Medulla oblongata (tissue), 1 donor: ENCODE measurements around the gene MOBP.
"Not testable (repeated sequence)": the region's sequence is repeated elsewhere in the genome, so short reads cannot be mapped to it uniquely, and the experiment has no call there.

ENCODE experiments used
- DNase-seq: peaks from one replicate; pipeline ENCODE4 v3.0.0-alpha.2; 2015; ENCODE audit errors: extremely low spot score

Gene MOBP, protein sequence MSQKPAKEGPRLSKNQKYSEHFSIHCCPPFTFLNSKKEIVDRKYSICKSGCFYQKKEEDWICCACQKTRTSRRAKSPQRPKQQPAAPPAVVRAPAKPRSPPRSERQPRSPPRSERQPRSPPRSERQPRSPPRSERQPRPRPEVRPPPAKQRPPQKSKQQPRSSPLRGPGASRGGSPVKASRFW

DNA sequence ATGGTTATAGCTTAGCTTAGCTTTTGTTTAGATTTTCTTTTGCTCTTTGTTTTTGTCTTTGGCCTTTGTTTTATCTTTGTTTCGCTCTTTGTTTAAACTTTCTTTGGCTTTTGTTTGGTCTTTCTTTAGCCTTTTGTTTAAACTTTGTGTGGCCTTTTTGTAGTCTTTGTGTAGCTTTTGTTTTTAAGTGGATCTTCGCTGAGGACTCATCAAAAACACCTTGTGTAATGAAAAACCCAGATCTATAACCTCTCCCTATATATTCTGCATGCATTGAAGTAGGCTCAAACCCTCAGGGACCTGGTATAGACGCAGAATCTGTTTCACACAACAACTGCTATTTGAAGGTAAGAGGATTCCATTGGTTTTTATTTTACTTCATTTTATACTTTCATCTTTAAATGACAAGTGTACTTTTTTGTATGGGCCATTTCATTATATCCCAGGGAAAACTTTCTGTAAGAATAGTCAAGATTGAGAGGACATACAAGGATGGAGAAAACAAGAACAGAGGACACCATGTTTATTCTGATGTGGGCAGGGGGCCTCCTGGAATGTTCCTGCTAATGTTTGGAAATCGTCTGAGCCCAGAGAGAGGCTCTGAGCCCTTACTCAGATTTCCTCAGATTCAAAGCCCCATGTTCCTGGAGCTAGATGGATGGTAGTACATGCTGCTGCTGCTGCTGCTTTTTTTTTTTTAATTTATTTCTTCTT is at the start of gene MOBP:
Gene MOBP, plus strand, starts transcription at position 287 of the 714 bp plus-strand sequence. CDS start 34,390 bp downstream, outside the sequence.
- peak; percentile 92 for DNase-seq

DNA sequence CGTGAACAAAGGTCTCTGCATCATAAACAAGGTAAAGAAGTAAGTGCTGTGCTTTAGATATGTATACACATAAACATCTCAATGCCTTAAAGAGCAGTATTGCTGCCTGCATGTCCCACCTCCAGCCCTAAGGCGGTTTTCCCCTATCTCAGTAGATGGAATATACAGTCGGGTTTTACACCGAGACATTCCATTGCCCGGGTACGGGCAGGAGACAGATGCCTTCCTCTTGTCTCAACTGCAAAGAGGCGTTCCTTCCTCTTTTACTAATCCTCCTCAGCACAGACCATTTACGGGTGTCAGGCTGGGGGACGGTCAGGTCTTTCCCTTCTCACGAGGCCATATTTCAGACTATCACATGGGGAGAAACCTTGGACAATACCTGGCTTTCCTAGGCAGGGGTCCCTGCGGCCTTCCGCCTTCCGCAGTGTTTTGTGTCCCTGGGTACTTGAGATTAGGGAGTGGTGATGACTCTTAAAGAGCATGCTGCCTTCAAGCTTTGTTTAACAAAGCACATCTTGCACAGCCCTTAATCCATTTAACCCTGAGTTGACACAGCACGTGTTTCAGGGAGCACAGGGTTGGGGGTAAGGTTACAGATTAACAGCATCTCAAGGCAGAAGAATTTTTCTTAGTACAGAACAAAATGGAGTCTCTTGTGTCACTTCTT is 48.8 kb upstream of the MOBP start:
- DNase-seq: not testable (repeated sequence)

DNA sequence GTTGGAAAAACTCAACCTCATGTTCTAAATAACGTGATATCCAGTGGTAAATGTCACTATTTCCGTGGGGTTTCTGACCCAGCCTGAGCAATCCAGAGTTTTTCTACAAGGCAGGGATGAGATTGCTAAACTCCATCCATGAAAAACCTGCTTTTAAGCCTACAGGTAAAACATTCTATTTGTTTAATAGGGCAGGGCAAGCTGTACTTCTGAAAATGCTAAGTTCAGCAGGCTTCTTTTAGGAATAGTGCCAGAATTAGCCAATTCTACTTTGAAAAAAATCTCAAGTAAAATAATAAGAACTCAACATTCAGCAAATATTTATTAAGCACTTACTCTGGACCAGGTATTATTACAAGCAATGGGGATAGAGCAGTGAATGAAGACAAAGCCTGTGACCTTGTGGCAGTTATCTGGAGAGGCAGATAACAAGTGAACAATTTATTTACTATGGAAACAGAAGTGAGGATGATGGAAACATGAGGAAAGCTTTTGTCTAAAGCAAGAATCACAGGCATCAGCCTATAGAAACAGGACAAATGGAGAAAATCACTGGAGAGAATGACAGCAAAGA is 47.7 kb upstream of the MOBP start:
- no peak for DNase-seq

DNA sequence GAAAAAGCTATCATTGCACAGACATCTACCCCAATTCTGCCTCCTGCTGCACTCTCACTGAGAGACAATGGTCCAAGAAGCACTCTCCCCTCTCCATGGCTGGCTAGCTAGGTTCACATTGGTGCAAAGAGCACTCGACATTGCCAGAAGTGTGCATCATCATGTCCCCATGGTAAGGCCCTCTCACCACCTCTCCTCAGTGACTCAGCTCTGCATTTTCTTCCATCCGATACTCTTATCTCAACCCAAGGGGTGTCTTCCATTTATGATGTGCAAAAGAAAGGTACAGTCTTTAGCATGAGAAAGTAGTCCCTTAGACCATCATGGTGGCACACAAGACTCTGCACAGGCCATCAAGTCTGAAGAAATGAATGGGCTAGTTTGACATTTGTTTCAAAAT is 46.9 kb upstream of the MOBP start:
- DNase-seq: no peak

DNA sequence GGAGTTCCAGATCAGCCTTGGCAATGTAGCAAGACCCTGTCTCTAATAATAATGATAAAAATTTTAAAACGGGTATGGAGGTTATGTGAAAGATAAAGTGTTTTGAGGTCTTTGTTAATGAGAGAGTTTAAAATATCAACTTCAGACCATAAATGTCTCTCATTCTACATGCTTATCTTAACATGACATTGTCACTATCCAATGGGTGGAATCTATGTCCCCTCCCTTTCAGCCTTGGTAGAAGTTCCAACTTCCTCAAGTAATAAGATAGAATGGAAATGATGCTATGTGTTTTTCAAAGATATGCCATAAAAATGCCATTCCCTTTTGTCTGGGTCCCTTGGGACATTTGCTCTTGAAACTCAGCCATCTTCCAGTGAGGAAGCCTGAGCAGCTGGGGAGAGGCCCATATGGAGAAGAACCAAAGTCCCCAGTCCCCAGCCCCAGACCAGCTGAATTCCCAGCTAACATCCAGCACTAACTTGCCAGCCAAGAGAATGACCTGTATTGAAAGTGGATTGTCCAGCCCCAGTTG is 44.0 kb upstream of the MOBP start:
- DNase-seq: no peak

DNA sequence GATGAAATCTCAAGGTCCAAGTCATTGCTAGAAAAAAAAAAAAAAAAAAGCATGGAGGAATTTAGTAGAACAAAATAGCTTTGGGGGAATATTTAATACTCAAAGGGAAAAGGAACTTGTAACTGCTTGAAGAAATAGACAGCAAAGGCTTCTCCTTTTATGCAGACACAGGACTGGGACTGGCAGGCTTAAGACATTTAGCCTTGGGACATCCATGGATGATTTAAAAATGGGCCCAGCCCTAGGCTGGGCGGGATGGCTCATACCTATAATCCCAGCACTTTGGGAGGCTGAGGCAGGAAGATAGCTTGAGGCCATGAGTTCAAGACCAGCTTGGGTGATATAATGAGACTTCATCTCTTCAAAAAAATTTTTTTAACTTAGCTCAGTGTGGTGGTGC is 41.2 kb upstream of the MOBP start:
- DNase-seq: no peak

DNA sequence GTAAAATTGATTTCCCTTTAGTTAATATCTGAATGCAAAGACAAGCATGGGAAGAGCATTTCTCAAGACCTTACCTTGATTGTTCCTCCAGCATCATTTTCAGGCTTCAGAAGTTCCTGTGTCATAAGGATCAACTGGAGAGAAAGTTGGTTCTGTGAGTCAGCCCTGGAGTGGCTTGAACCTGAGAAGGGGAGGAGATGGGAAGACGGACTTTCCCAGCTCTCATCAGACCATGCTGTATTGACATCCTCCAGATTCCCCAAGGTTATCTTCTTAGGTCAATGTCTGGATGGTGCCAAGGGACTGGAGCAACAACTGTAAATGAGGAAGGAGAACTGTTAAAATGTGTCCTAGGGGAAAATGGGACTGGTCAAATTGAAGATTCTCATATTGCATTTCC is 40.0 kb upstream of the MOBP start:
- no peak for DNase-seq

DNA sequence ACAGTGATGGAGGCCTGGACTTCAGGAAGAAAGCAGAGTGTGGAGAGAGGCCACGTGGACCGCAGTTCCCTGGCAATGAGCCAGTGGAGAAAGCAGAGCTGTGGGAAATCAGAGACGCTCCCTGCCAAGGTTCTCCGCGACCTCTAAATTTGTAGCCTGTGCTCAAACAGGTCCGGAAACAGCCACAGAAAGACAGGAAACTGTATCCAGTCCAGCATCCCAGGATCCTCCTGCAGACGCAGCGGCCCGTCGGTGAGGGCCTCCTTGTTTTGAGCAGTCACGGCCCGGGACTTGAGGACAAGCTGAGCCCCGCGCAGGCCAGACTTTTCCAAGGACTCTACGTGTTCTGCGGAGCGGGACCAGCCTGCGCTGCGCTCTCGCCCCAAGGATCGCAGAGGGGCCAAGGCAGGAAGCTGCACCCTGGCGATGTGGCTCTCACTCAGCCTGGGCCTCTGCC is 38.7 kb upstream of the MOBP start:
- no peak for DNase-seq

DNA sequence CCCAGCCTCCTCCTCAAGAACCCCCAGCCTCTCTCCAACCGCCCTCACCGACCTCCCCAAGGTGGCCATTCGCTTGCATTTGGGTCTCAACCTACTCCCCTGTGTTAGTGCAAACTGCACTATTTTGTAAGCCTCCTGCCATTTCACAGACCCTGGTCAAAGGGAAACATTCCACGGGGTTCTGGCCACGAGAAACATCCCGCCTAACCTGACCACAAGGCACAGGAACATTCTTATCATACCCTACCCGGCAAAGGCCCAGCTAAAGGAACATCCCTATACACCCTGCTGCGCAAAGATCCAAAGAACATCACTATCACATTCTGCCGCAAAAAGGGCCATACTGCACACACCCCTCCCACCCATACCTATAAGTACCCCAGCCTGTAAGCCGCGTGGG is 38.0 kb upstream of the MOBP start:
- no peak for DNase-seq

DNA sequence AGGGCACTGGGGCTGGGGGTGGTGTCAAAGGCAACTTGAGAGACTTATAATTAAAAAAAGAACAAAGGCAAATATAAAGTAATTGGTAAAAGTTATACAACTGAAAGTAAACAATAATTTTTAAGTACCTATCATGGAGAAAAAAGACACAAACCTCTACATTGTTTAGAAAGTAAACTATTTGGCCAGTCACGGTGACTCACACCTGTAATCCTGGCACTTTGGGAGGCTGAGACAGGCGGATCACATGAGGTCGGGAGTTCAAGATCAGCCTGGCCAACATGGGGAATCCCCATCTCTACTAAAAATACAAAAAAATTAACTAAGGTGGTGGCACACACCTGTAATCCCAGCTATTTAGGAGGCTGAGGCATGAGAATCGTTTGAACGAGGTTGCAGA is 35.1 kb upstream of the MOBP start:
- DNase-seq: no peak

DNA sequence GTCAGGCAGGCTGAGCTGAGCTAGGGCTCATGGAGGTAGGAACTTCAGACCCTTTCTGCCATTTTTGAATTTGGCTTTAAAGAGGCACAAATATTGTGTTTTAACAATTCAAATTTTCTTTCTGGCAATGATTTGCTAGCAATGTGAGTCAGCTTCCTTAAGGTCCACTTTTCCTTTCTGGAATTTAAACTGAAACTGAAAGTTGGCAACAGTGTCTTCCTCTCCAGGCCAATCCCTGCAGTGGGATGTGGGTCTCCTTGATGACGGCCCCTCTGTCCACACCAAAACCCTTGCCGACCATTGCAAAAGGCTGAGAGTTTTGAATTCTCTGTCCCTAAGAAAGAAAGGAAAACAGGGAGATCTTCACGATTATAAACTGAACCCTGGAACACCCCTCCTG is 33.8 kb upstream of the MOBP start:
- no peak for DNase-seq

DNA sequence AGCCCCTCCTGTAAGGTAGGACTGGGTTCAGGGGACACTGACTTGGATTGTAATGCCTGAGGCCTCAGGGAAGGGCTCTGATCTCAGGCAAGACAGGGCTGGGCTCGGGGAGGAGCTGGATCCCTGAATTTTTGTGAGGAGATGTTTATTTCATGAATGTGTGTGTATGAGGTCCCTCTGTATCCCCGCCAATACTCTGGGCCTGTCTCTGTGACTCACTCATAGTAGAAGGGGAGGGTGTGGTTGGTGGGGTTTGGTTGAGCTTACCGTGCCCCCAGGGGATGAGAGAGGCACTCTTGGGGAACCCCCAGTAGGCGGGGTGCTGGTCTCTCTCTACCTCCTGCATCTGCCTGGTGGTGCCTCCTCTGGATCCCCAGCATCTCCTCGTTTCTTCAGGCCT is 32.9 kb upstream of the MOBP start:
- no peak for DNase-seq

DNA sequence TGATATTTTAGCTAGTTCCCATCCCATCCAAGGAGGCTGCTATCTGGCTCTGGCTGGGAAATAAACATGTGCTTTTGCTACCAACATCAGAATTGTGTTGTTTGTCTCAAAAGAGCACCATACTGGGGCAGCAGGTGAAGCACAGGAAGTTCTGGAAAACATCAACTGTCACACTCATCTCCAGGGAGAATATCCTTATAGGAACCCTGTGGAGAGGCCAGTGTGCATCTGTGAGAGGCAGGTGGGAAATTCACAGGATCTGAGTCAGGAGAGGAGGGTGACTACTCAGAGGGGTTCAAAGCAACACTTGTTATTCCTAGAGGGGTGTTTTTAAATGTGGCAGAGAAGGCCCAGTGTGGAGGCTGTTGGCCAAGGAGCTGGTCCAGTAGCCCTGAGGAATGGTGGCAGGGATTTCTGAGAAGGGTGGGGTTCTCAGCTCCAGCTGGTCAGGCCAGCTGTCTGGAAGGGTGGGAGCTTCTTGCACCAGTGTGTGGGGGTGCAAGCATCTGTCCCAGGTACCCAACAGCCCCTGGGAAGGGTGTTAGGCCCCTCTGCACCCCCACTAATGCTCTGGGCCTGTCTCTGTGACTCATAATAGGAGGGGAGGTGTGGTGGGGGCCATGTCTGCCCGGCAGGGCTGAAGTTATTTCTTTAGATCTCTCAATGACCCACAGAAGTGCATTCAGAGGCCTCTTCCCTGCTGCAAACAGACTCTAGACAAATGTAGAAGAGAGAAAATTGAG is 32.3 kb upstream of the MOBP start:
- no peak for DNase-seq

DNA sequence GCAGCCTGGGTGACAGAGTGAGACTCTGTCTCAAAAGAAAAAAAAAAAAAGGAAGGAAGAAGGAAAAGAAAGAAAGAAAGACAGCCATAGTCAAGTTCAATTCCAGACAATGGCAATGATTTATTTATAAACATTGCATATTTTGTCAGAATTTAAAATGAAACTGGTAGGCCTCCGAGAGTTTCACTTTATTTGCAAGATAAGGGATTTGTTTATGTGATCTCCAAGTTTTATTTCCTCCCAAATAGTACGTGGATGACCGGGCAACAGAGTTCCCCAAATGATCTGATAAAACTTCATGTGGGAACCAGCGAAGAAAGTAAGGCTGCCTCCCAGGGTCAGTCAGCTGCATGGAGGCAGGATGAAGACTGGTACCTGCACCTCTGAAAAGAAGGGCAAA is 28.6 kb upstream of the MOBP start:
- DNase-seq: no peak

DNA sequence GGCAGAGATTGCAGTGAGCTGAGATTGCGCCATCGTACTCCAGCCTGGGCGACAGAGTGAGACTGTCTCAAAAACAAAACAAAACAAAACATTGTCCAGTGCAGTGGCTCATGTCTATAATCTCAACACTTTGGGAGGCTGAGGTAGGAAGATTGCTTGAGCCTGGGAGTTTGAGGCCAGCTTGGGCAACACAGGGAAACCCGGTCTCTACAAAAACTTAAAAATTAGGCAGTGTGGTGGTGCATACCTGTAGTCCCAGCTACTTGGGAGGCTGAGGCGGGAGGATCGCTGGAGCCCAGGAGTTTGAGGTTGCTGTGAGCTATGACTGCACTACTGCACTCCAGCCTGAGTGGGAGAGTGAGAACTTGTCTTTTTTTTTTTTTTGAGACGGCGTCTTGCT is 27.2 kb upstream of the MOBP start:
- DNase-seq: no peak

DNA sequence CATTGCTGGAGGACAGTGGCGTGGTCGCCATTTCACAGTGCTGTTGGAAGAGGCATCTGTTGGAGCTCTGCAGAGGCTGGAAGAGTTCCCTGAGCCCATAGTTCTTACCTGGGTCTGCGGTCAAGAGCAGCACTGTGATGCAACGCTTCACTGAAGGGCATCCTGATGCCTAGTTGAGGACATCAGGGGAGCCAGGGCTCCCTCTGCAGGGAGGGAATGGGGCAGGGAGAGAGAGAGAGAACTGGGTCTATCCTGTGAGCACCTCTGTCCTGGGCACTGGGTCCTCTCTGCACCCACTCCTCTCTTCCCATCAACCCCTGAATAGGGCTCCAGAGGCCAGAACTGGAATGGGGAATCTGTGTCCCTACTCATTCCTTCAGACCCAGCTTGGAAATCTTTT is 23.9 kb upstream of the MOBP start:
- DNase-seq: no peak

DNA sequence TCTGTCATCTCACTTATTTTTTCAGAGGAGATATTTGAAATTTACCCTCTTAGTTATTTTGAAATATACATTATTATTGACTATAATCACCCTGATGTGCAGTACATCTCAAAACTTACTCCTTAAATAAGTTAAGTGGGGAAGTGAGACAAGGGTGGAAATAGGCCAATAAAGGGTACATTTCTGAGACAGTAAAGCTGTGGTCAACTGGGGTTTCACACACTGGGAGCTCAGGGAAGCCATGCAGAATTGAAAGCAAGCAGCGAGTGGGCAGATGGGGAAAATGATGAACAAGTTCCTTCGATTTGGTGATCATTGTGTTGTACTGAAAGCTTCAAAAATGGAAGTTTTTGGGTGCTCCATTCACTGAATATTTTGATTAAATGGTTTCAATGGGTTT is 21.6 kb upstream of the MOBP start:
- no peak for DNase-seq

DNA sequence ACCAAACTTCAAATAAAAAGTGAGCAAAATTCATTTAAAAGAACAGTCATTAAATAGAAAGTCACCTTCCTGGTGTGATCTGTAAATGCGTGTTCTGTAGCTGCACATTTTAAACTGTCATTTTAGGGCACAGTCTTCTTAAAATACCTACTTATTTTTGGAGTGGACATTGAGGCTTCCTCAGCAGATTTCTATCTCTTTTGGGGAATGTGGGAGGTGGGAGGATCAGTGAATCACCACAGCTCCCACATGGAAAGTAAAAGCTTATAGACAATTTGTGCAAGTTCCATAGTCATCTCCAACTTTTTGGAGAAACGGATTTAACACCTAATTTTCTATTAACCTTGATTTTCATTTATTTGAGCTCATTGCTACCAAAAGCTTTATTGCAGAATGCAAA is 21.0 kb upstream of the MOBP start:
- DNase-seq: no peak

DNA sequence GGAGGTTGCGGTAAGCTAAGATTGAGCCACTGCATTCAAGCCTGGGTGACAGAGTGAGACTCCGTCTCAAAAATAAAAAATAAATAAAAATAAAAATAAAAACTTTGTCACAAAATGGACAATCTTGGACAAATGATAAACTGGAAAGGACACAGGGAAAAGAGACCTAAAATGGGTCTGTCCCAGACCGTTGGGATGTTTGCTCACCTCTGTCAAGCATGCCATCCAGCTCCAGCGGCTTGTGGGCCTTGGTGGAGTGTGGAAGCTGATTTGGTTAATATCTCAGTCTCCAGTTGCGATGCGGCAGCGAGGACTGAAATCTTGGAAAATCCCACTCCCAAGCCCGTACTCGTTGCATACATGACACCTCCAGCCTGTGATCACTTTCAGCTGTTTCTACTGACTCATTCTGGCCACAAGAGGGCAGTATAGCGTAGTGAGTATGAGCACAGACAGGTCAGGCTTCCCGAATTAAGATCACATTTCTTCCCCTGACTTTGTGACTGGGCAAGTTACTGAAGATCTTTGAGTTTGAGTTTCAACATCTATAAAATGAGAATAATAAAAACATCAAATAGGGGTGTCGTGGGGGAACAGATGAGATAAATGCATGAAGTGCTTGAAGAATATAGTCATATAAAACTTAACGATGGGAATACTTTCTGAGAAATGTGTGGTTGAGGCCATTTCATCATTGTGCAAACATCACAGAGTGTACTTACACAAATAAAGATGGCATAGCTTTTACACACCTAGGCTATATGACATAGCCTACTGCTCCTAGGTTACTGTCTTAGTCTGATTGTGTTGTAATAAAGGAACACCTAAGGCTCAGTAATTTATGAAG is 19.6 kb upstream of the MOBP start:
- DNase-seq: peak; percentile 97

DNA sequence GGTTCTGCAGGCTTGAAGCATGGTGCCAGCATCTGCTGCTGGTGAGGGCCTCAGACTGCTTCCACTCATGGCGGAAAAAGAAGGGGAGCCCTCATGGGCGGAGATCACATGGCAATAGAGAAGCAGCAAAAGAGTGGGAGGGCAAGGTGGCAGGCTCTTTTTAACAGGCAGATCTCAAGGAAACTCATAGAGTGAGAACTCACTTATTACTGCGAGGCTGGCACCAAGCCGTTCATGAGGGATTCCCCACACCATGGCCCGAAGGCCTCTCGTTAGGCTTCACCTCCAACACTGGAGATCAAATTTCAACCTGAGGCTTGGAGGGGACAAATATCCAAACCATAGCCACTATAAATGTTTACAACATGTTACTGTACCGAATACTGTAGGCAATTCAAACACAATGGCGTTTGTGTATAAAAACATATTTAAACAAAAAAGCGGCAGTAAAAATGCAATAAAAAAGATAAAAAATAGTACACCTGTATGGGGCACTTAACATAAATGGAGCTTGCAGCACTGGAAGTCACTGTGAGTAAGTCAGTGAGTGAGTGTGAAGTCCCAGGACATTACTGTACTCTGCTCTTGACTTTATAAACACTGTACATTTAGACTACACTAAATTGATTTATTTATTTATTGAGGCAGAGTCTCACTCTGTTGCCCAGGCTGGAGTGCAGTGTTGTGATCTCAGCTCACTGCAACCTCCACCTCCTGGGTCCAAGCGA is 18.8 kb upstream of the MOBP start:
- DNase-seq: no peak
